Liver (tissue), 3 donors: ENCODE measurements around the gene HOXD1.

Source experiments
- GABPA ChIP-seq, 2 donors: IDR thresholded peaks in 1 of 2; conservative IDR thresholded peaks in 1 of 2; 2 replicates each; pipeline ENCODE4 v1.6.1; 2016; ENCODE audit warnings: antibody characterized with exemption in 2 of 2, mild to moderate bottlenecking in 1 of 2, moderate library complexity in 1 of 2
- NR2F2 ChIP-seq: IDR thresholded peaks from 2 replicates; pipeline ENCODE4 v1.6.1; 2016; ENCODE audit warnings: antibody characterized with exemption
- YY1 ChIP-seq: IDR thresholded peaks from 2 replicates; pipeline ENCODE4 v1.6.1; 2016; ENCODE audit warnings: antibody characterized with exemption, mild to moderate bottlenecking
- TF ChIP-seq, protein P1 (sequence below): fragments of 150-350 bp; IDR thresholded peaks from 2 replicates; pipeline ENCODE4 v1.5.1; 2017; ENCODE audit warnings: improper control_type of control experiment, low read depth, low read length; ENCODE audit not compliant: missing input control
- TF ChIP-seq, protein P2 (sequence below): IDR thresholded peaks from 2 replicates; pipeline ENCODE4 v1.6.1; 2016; ENCODE audit warnings: antibody characterized with exemption
- TF ChIP-seq, protein P3 (sequence below): IDR thresholded peaks from 2 replicates; pipeline ENCODE4 v1.6.1; 2016; ENCODE audit warnings: antibody characterized with exemption
- TF ChIP-seq, protein P4 (sequence below): IDR thresholded peaks from 2 replicates; pipeline ENCODE4 v1.6.1; 2016; ENCODE audit warnings: antibody characterized with exemption, mild to moderate bottlenecking
- donor health status: healthy.
- donor health status: healthy.

DNA sequence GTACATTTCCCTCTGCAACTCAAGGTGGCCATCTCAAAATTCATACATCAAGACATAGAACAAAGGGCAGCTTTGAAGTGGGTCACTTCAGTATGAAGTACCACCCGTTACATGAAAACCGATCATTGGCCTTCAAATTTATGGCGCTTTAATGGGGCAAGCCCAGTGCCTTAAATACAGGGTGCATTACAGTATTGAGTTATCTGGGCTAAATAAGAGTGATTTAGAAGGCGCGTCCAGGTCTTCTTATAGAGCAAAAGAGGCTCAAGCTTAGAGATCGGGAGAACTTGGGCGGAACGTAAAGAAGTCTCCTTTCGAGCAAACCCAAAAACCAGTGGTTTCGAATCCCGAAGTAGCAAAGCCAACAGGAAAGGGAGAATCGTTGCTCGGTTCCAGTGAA lies 24.3 kb upstream of the HOXD1 start:
- TF ChIP-seq, protein P1, sequence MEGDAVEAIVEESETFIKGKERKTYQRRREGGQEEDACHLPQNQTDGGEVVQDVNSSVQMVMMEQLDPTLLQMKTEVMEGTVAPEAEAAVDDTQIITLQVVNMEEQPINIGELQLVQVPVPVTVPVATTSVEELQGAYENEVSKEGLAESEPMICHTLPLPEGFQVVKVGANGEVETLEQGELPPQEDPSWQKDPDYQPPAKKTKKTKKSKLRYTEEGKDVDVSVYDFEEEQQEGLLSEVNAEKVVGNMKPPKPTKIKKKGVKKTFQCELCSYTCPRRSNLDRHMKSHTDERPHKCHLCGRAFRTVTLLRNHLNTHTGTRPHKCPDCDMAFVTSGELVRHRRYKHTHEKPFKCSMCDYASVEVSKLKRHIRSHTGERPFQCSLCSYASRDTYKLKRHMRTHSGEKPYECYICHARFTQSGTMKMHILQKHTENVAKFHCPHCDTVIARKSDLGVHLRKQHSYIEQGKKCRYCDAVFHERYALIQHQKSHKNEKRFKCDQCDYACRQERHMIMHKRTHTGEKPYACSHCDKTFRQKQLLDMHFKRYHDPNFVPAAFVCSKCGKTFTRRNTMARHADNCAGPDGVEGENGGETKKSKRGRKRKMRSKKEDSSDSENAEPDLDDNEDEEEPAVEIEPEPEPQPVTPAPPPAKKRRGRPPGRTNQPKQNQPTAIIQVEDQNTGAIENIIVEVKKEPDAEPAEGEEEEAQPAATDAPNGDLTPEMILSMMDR: no peak
- no peak for TF ChIP-seq NR2F2
- TF ChIP-seq YY1: no peak
- TF ChIP-seq, protein P2, sequence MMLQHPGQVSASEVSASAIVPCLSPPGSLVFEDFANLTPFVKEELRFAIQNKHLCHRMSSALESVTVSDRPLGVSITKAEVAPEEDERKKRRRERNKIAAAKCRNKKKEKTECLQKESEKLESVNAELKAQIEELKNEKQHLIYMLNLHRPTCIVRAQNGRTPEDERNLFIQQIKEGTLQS: no peak
- TF ChIP-seq, protein P3, sequence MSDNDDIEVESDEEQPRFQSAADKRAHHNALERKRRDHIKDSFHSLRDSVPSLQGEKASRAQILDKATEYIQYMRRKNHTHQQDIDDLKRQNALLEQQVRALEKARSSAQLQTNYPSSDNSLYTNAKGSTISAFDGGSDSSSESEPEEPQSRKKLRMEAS: no peak
- TF ChIP-seq, protein P4, sequence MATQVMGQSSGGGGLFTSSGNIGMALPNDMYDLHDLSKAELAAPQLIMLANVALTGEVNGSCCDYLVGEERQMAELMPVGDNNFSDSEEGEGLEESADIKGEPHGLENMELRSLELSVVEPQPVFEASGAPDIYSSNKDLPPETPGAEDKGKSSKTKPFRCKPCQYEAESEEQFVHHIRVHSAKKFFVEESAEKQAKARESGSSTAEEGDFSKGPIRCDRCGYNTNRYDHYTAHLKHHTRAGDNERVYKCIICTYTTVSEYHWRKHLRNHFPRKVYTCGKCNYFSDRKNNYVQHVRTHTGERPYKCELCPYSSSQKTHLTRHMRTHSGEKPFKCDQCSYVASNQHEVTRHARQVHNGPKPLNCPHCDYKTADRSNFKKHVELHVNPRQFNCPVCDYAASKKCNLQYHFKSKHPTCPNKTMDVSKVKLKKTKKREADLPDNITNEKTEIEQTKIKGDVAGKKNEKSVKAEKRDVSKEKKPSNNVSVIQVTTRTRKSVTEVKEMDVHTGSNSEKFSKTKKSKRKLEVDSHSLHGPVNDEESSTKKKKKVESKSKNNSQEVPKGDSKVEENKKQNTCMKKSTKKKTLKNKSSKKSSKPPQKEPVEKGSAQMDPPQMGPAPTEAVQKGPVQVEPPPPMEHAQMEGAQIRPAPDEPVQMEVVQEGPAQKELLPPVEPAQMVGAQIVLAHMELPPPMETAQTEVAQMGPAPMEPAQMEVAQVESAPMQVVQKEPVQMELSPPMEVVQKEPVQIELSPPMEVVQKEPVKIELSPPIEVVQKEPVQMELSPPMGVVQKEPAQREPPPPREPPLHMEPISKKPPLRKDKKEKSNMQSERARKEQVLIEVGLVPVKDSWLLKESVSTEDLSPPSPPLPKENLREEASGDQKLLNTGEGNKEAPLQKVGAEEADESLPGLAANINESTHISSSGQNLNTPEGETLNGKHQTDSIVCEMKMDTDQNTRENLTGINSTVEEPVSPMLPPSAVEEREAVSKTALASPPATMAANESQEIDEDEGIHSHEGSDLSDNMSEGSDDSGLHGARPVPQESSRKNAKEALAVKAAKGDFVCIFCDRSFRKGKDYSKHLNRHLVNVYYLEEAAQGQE: no peak
- TF ChIP-seq GABPA (IDR thresholded peaks at IDR 0.05 in 1 of 2, conservative IDR thresholded peaks at IDR 0.05 in 1 of 2): no peak
